Natural killer cell (primary cell): ENCODE data around the gene NDRG3. TPM values are rescaled to one million over a fixed set of nuclear protein-coding genes. Genes with fewer than 3 reads are reported as not detected.
"Not testable (repeated sequence)": the region's sequence is repeated elsewhere in the genome, so short reads cannot be mapped to it uniquely, and the experiment has no call there.

Source experiments
- ATAC-seq, 3 donors: fragments of 150-1000 bp in 2 of 3; fragments of 200-7000 bp in 1 of 3; cut with Tn5 transposase; 1 replicate in 1 of 3; 2 replicates in 2 of 3; pipeline ENCODE4 v1.10.0; 2021; ENCODE audit warnings: mild to moderate bottlenecking in 2 of 3, moderate library complexity in 2 of 3
- DNase-seq, 2 donors: peaks; one replicate each; pipeline versions ENCODE4 v3.0.0 to v3.0.0-alpha.2; 2013 to 2021; ENCODE audit warnings: mixed read lengths in 1 of 2
- H3K27ac ChIP-seq: one replicate; pipeline ENCODE4 v1.5.1; 2013; ENCODE audit warnings: mild to moderate bottlenecking, low read length
- H3K27me3 ChIP-seq: one replicate; pipeline ENCODE4 v1.6.1; 2013; ENCODE audit warnings: low read length; ENCODE audit not compliant: control insufficient read depth, insufficient read depth
- H3K36me3 ChIP-seq: one replicate; pipeline ENCODE4 v1.6.1; 2013; ENCODE audit warnings: low read length; ENCODE audit not compliant: control insufficient read depth, insufficient read depth
- H3K4me1 ChIP-seq: one replicate; pipeline ENCODE4 v1.6.1; 2013; ENCODE audit warnings: low read length; ENCODE audit not compliant: control insufficient read depth, insufficient read depth
- H3K4me3 ChIP-seq: one replicate; pipeline ENCODE4 v1.5.1; 2013; ENCODE audit warnings: low read length
- H3K9me3 ChIP-seq: one replicate; pipeline ENCODE4 v1.6.1; 2013; ENCODE audit warnings: low read length; ENCODE audit not compliant: control insufficient read depth, insufficient read depth
- H3K27ac Mint-ChIP-seq, 2 donors: one replicate each; pipeline ENCODE4 v1.8.0; 2022; ENCODE audit warnings: mild to moderate bottlenecking in 2 of 2, mixed read lengths in 2 of 2, moderate library complexity in 1 of 2
- H3K27me3 Mint-ChIP-seq, 2 donors: one replicate each; pipeline ENCODE4 v1.8.0; 2022; ENCODE audit warnings: low read depth in 2 of 2, mixed read lengths in 2 of 2
- H3K36me3 Mint-ChIP-seq: one replicate; pipeline ENCODE4 v1.8.0; 2022; ENCODE audit warnings: mixed read lengths
- H3K4me1 Mint-ChIP-seq, 2 donors: one replicate each; pipeline ENCODE4 v1.8.0; 2022; ENCODE audit warnings: mixed read lengths in 2 of 2
- H3K4me3 Mint-ChIP-seq: one replicate; pipeline ENCODE4 v1.8.0; 2022; ENCODE audit warnings: mild to moderate bottlenecking, moderate library complexity, mixed read lengths
- H3K9me3 Mint-ChIP-seq, 2 donors: one replicate each; pipeline ENCODE4 v1.8.0; 2022; ENCODE audit warnings: mixed read lengths in 2 of 2
- WGBS: methylation state at CpG from one replicate; pipeline ENCODE4 v1.1.7; 2013; ENCODE audit warnings: missing lambda C conversion rate; ENCODE audit not compliant: insufficient coverage; 5-methylcytosine and 5-hydroxymethylcytosine counted together
- intact Hi-C: fragments of 100-400 bp; cut with micrococcal nuclease; formaldehyde crosslinking; loops from one replicate; pipeline ENCODE4 v1.14.2; 2022
- total RNA-seq, 4 donors: library from RNA; stranded (reverse); fragments of 120-200 nt in 1 of 4; gene quantifications; one replicate each; pipeline versions ENCODE4 v1.2.3 to v1.2.4, GENCODE V29; 2013 to 2022
- TF ChIP-seq, protein P1 (sequence below): fragments of 200-600 bp; IDR thresholded peaks from one replicate; pipeline ENCODE4 v1.8.0; 2022; ENCODE audit warnings: antibody characterized with exemption

Gene NDRG3
- total RNA-seq, 3 donors from 2014 or later (not counting 1 experiment from before 2014, with no cell fraction given): 27.1 to 30.3 (median 28.3) TPM

DNA sequence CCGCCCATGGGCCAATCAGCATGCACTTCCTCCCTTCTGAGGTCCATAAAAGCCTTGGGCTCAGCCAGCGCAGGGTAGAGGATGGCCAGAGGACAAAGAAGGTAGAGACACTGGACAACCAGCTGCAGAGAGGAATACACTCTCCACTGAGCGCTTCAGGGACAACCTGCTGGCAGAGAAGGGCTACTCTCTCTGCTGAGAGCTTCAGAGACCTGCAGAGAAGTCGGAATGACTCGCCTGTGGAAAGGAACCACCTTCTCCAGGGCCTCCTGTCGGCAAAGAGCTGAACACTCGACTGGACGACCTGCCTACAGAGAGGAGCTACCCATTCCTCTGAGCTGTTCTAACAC is 68.5 kb downstream of the NDRG3 start:
- H3K27ac Mint-ChIP-seq: no peak overlapping the region
- Histone ChIP-seq H3K4me1 (no peaks in the 10 kb centered on the region), H3K27ac (no peak overlapping the region), H3K36me3 (peaks cover 15% of the 10 kb centered on the region), H3K9me3 (no peaks in the 10 kb centered on the region), H3K27me3 (no peaks in the 10 kb centered on the region), H3K4me3 (no peak overlapping the region)
- H3K4me1 Mint-ChIP-seq: no peaks in the 10 kb centered on the region
- H3K9me3 Mint-ChIP-seq: no peaks in the 10 kb centered on the region
- intact Hi-C loops: no loop called here
- no peaks in the 10 kb centered on the region for H3K27me3 Mint-ChIP-seq
- WGBS: 97% methylated on average over 8 of the region's 8 CpGs
- TF ChIP-seq, protein P1, sequence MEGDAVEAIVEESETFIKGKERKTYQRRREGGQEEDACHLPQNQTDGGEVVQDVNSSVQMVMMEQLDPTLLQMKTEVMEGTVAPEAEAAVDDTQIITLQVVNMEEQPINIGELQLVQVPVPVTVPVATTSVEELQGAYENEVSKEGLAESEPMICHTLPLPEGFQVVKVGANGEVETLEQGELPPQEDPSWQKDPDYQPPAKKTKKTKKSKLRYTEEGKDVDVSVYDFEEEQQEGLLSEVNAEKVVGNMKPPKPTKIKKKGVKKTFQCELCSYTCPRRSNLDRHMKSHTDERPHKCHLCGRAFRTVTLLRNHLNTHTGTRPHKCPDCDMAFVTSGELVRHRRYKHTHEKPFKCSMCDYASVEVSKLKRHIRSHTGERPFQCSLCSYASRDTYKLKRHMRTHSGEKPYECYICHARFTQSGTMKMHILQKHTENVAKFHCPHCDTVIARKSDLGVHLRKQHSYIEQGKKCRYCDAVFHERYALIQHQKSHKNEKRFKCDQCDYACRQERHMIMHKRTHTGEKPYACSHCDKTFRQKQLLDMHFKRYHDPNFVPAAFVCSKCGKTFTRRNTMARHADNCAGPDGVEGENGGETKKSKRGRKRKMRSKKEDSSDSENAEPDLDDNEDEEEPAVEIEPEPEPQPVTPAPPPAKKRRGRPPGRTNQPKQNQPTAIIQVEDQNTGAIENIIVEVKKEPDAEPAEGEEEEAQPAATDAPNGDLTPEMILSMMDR: no peak
- H3K4me3 Mint-ChIP-seq: no peak overlapping the region
- ATAC-seq (no peak), DNase-seq (no peak)
- H3K36me3 Mint-ChIP-seq: peaks cover 6% of the 10 kb centered on the region

DNA sequence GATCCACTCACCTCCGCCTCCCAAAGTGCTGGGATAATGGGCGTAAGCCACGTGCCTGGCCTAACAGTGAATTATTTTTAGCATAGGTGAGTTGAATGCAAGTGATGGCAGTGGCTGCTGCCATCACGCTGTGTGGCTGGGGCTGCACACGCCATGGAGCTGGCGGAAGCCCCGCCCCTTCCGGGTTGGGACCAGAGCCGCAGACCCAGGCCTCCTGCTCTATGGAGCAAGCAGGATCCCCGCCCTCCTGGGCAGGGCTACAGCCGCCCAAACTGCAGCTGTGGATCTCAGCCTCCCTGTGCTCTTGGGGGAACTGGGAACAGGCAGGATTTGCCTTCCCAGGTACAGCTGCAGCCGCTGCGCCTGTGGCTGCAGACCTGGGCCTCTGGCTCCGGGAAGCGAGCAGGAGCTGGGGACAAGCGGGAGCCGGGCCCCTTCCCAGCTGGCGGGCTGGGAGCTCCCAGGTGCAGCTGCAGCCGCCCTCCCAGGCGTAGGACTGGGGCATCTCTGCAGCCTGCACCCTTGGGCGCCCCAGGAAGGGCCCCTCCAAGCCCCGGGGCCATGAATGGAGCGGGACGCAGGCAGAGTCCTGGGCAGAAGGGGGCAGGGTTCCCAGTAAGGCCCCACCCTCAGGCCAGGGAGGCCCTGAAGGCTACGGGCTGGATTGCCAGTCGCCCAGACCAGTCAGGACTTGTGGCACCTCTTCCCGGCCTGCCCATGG is 69.0 kb downstream of the NDRG3 start:
- DNase-seq: no peak
- intact Hi-C loops: no loop called here
- no peak overlapping the region for H3K4me3 ChIP-seq

DNA sequence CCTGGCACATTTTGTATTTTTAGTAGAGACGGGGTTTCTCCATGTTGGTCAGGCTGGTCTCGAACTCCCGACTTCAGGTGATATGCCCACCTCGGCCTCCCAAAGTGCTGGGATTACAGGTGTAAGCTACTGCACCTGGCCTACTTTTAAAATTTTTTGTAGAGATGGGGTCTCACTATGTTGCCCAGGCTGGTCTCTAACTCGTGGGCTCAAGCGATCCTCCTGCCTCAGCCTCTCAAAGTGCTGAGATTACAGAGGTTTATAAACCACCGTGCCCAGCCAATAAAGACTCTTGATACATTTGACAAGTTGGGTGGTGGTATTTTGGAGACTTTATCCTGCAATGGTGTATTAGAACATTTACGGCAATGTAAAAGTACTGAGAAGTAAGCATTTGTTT is 70.3 kb downstream of the NDRG3 start:
- H3K27me3 ChIP-seq, ATAC-seq, H3K27ac ChIP-seq, H3K4me1 ChIP-seq, H3K36me3 Mint-ChIP-seq, H3K4me3 ChIP-seq, H3K27ac Mint-ChIP-seq, H3K9me3 Mint-ChIP-seq, DNase-seq, H3K4me1 Mint-ChIP-seq, H3K9me3 ChIP-seq, H3K27me3 Mint-ChIP-seq, H3K4me3 Mint-ChIP-seq, intact Hi-C loops: not testable (repeated sequence)
- 93% methylated on average over 8 of the region's 8 CpGs for WGBS
- peaks cover 10% of the 10 kb centered on the region for H3K36me3 ChIP-seq

More for the DNA sequence above, 69.0 kb downstream of the NDRG3 start:
- Mint-ChIP-seq H3K36me3 (peaks cover under 1% of the 10 kb centered on the region), H3K27me3 (no peaks in the 10 kb centered on the region), H3K9me3 (no peaks in the 10 kb centered on the region), H3K4me1 (no peaks in the 10 kb centered on the region), H3K27ac (no peak overlapping the region), H3K4me3 (no peak overlapping the region)
- H3K4me1 ChIP-seq: no peaks in the 10 kb centered on the region
- TF ChIP-seq, protein P1: no peak
- WGBS: 97% methylated on average over 27 of the region's 27 CpGs
- no peak for ATAC-seq
- H3K27ac ChIP-seq: no peak overlapping the region
- H3K36me3 ChIP-seq: peaks cover 15% of the 10 kb centered on the region
- no peaks in the 10 kb centered on the region for H3K9me3 ChIP-seq
- no peaks in the 10 kb centered on the region for H3K27me3 ChIP-seq

DNA sequence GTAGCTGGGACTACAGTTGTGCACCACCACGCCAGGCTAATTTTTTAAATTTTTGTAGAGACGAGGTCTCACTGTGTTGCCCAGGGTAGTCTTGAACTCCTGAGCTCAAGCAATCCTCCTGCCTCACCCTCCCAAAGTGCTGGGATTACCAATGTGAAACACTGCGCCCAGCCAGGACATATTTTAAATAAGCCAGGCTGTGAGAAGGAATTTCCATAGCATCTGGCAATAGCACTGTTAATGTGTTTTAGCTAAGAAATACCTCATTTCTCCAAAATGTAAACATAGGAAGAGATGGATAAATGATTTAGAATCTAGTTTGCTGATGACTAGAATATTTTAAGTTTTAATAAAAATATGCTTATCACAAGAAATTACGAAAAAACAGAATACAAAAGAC is 72.9 kb downstream of the NDRG3 start:
- Histone ChIP-seq H3K27me3 (no peaks in the 10 kb centered on the region), H3K4me3 (no peak overlapping the region), H3K4me1 (no peaks in the 10 kb centered on the region), H3K27ac (no peak overlapping the region), H3K36me3 (peaks cover 15% of the 10 kb centered on the region), H3K9me3 (no peaks in the 10 kb centered on the region)
- TF ChIP-seq, protein P1: no peak
- no peaks in the 10 kb centered on the region for H3K4me1 Mint-ChIP-seq
- no peaks in the 10 kb centered on the region for H3K9me3 Mint-ChIP-seq
- DNase-seq: no peak
- H3K27me3 Mint-ChIP-seq: no peaks in the 10 kb centered on the region
- no peaks in the 10 kb centered on the region for H3K36me3 Mint-ChIP-seq
- intact Hi-C loops: no loop called here
- H3K4me3 Mint-ChIP-seq: no peak overlapping the region
- no peak overlapping the region for H3K27ac Mint-ChIP-seq
- no peak for ATAC-seq
- WGBS: 94% methylated on average over 3 of the region's 4 CpGs
